DMS53 (cell line): ENCODE results near the gene PATL2.
"Not testable (repeated sequence)": the region's sequence is repeated elsewhere in the genome, so short reads cannot be mapped to it uniquely, and the experiment has no call there.

Experiments
- DNase-seq: peaks from one replicate; lab custom pipeline; 2025; lab: John Stamatoyannopoulos, UW

Gene PATL2

GRCh38 chr15:44690245-44690644, 20.9 kb downstream of the PATL2 start:
- not testable (repeated sequence) for DNase-seq

- not testable (repeated sequence) for DNase-seq
Observed at GRCh38 chr15:44689318-44689717, 21.8 kb downstream of the PATL2 start.

- DNase-seq = peak; percentile 87
Observed at GRCh38 chr15:44682809-44683682, 28.1 kb downstream of the PATL2 start.

- no peak for DNase-seq
Observed at GRCh38 chr15:44682211-44682610, 28.9 kb downstream of the PATL2 start.

GRCh38 chr15:44676676-44677075, 34.4 kb downstream of the PATL2 start:
- no peak for DNase-seq

GRCh38 chr15:44675911-44676310, 35.2 kb downstream of the PATL2 start:
- DNase-seq = no peak

- DNase-seq = no peak
Observed at GRCh38 chr15:44673639-44674038, 37.5 kb downstream of the PATL2 start.

- DNase-seq = no peak
Observed at GRCh38 chr15:44670087-44670950, 40.8 kb downstream of the PATL2 start.

GRCh38 chr15:44668921-44669320, 42.2 kb downstream of the PATL2 start:
- no peak for DNase-seq

- DNase-seq = no peak
Observed at GRCh38 chr15:44667039-44667360, 44.1 kb downstream of the PATL2 start.

GRCh38 chr15:44666210-44667038, 44.7 kb downstream of the PATL2 start:
- DNase-seq = no peak

- peak; percentile 97 for DNase-seq
Observed at GRCh38 chr15:44663410-44664308, 47.5 kb downstream of the PATL2 start, which contains the start of gene SPG11. Gene SPG11, minus strand, starts transcription at chr15:44663662. Its CDS starts 15 bp downstream, at chr15:44663647.

- DNase-seq = peak; percentile 86
Observed at GRCh38 chr15:44662478-44663409, 48.4 kb downstream of the PATL2 start.

GRCh38 chr15:44661576-44661975, 49.5 kb downstream of the PATL2 start:
- no peak for DNase-seq

- no peak for DNase-seq
Observed at GRCh38 chr15:44659056-44659455, 52.1 kb downstream of the PATL2 start.

GRCh38 chr15:44657378-44657777, 53.7 kb downstream of the PATL2 start:
- no peak for DNase-seq

GRCh38 chr15:44656913-44657312, 54.2 kb downstream of the PATL2 start:
- DNase-seq = no peak

- DNase-seq = no peak
Observed at GRCh38 chr15:44656298-44656697, 54.8 kb downstream of the PATL2 start.

- DNase-seq = no peak
Observed at GRCh38 chr15:44654858-44655257, 56.3 kb downstream of the PATL2 start.

GRCh38 chr15:44647637-44648036, 63.5 kb downstream of the PATL2 start:
- DNase-seq = no peak
